Motor neuron (in vitro differentiated cells): ENCODE results near the gene BDKRB1. TPM values are rescaled to one million over a fixed set of nuclear protein-coding genes. Genes with fewer than 3 reads are reported as not detected.

Experiments
- ATAC-seq, 8 experiments: fragments of 200-7000 bp; cut with Tn5 transposase; replicated peaks in 6 of 8; 2 replicates each; pipeline ENCODE4 v1.8.0; 2021; ENCODE audit warnings: mild to moderate bottlenecking in 8 of 8, moderate library complexity in 8 of 8
- H3K27ac ChIP-seq, 2 donors: fragments of 250-450 bp; sonication (Bioruptor Pico); 2 replicates each; pipeline ENCODE4 v1.9.0; 2021; ENCODE audit warnings: antibody characterized with exemption in 2 of 2, mild to moderate bottlenecking in 2 of 2, moderate library complexity in 1 of 2
- H3K4me1 ChIP-seq, 2 donors: fragments of 250-450 bp; sonication (Bioruptor Pico); replicated peaks in 1 of 2; 2 replicates each; pipeline ENCODE4 v1.6.1; 2021; ENCODE audit warnings: antibody characterized with exemption in 2 of 2, mild to moderate bottlenecking in 2 of 2, moderate library complexity in 1 of 2
- H3K4me3 ChIP-seq, 5 donors: fragments of 250-450 bp; sonication (Bioruptor Pico); 2 replicates each; pipeline ENCODE4 v1.9.0; 2021; ENCODE audit warnings: antibody characterized with exemption in 5 of 5, mild to moderate bottlenecking in 5 of 5, moderate library complexity in 4 of 5
- WGBS, 10 experiments: fragments of 450-650 bp; shearing (Covaris generic); methylation state at CpG; one replicate each; pipeline ENCODE4 v1.0.0; 2022; 5-methylcytosine and 5-hydroxymethylcytosine counted together
- in situ Hi-C, 9 experiments: fragments of 400-800 bp; cut with MboI; loops; one replicate each; pipeline ENCODE4 v1.15.0; 2021; ENCODE audit warnings: low sequenced_read_pairs in 9 of 9, low pct_unique_long_range_greater_than_20kb in 2 of 9; ENCODE audit not compliant: unreplicated experiment in 9 of 9
- total RNA-seq, 8 experiments: library from RNA; unstranded; fragments of 300-600 nt; gene quantifications; 2 replicates each; pipeline versions ENCODE4 v1.2.3 to v1.2.4, GENCODE V29; 2022

BDKRB1 gene
- total RNA-seq, 8 experiments from 2014 or later: 0.19 to 4.7 (median 0.27) TPM; not detected in 1

DNA sequence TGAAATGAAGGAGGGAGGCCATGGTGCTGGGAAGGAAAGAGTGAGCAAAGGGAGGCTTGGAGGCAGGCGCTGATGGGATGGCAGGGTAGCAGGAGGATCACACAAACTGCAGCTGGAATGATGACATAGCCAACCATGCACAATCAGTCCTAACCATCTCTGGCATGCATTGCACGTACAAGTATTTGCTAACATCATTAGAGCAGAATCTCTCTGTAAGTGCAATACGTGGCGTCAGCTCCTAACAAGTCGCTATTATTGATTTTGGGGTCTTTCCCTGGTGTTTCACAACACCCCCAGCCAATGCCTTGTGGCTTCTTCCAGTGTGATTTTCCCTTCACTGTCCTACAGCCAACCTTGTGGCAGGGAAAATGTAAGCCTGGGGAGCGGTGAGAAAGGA lies 18.5 kb downstream of the BDKRB1 start:
- ATAC-seq: peak in 4 of 8 experiments; percentile 21 to 82 (median 49)
- peaks cover 10 to 13% of the 10 kb centered on the region in 2 donors for H3K4me1 ChIP-seq
- in situ Hi-C loops: loop anchor here (10.0 to 25.0 kb wide), 8 partner anchors 162 to 720 kb away; no protein-coding TSS in a partner anchor
- H3K27ac ChIP-seq: peak overlapping the region in 1 of 2 donors; percentile 24
- 56 to 96% (median 82%) methylated on average over 2 to 6 of the region's 6 CpGs; no CpG with 5 or more reads in 2 of the 10 experiments for WGBS, 10 experiments
- no peak overlapping the region for H3K4me3 ChIP-seq

DNA sequence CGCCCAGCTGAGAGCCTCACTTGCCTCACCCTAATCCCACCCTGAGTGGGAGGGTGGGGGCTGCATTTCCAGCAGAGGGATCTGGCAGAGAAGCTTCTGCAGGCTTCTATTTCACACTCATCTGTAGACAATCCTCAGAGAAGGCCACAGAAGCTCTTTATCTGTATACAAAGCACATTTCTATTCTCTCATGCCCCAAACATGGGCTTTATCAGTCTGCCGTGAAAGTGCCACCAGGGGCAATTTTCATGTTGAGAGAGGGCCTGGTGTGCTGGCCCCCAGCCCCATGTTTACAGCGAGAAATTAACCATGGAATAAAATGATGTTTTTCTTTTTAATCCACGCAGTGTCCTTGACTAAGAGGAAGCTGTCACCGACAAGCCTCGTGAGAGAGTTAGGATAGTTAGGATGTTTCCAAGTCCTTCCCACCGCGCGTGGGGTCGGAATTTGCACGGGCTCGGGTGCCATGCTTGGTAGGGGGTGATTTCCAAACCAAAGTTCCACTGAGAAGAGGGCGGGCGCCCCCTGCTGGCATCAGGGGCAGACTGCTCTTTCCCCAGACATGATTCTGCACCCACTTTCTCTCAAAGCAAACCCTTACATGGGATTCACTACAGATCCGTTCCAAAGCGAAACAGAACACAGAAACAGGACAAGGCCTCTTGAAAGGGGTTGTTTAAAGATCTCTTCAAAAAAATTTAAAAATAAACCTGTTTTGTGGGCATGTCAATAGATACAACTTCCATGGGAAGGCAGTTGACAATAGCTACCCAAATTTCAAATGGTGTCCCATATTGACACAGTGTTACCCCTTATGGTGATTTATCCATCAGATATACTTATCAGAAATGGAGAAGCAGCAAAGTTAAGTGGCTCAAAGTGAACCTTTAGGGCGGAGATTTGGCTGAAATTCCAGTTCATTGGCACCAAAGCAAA lies 19.4 kb downstream of the BDKRB1 start:
- in situ Hi-C loops: loop anchor here in 7 of 9 experiments (10.0 to 25.0 kb wide), 7 partner anchors 171 to 721 kb away; no protein-coding TSS in a partner anchor
- ATAC-seq: peak; percentile 58 to 93 (median 70)
- H3K4me1 ChIP-seq: peaks cover 10 to 13% of the 10 kb centered on the region in 2 donors
- 2 to 50% (median 25%) methylated on average over 2 to 16 of the region's 17 CpGs; no CpG with 5 or more reads in 1 of the 10 experiments for WGBS, 10 experiments
- no peak overlapping the region for H3K4me3 ChIP-seq
- no peak overlapping the region for H3K27ac ChIP-seq

GRCh38 chr14:96277890-96278289 lies 21.9 kb downstream of the BDKRB1 start:
- H3K4me1 ChIP-seq: peaks cover 10 to 13% of the 10 kb centered on the region in 2 donors
- no peak for ATAC-seq
- no peak overlapping the region for H3K27ac ChIP-seq
- no peak overlapping the region for H3K4me3 ChIP-seq
- 89 to 100% methylated on average over 1 of the region's 1 CpG; no CpG with 5 or more reads in 8 of the 10 experiments for WGBS, 10 experiments
- in situ Hi-C loops: loop anchor here in 7 of 9 experiments (10.0 to 25.0 kb wide), 7 partner anchors 173 to 723 kb away; no protein-coding TSS in a partner anchor

DNA sequence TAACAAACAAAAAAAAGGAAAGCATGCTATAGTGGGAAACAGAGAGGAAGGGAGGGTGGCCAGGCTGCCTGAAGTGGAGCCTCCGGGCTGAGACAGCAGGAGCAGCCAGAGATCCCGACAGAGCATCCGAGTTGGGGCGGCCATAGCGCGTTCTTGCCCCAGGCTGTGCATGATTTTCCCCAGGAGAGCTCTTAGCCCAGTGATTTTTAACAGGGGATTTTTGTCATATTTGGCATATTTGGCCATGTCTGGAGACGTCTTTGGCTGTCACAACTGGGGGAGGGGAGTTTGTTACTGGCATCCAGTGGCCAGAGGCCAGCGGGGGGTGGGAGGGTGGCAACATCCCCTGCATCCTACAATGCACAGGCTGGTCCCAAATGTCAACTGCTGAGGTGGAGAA lies 23.6 kb downstream of the BDKRB1 start:
- no peak for ATAC-seq
- in situ Hi-C loops: loop anchor here in 7 of 9 experiments (10.0 to 25.0 kb wide), 7 partner anchors 175 to 725 kb away; no protein-coding TSS in a partner anchor
- no peak overlapping the region for H3K4me3 ChIP-seq

GRCh38 chr14:96280104-96280503 lies 24.1 kb downstream of the BDKRB1 start:
- no peak for ATAC-seq
- no peak overlapping the region for H3K4me3 ChIP-seq
- WGBS, 10 experiments: 71 to 100% (median 100%) methylated on average over 1 to 2 of the region's 2 CpGs; no CpG with 5 or more reads in 3 of the 10 experiments
- no peak overlapping the region for H3K27ac ChIP-seq
- in situ Hi-C loops: loop anchor here in 2 of 9 experiments (25.0 kb wide), 2 partner anchors 268 to 718 kb away; no protein-coding TSS in a partner anchor
- peaks cover 3 to 6% of the 10 kb centered on the region in 2 donors for H3K4me1 ChIP-seq

More for the DNA sequence above, 23.6 kb downstream of the BDKRB1 start:
- Histone ChIP-seq H3K4me1 (peaks cover 9 to 11% of the 10 kb centered on the region in 2 donors), H3K27ac (no peak overlapping the region)
- WGBS, 10 experiments: 82 to 100% (median 84%) methylated on average over 1 to 5 of the region's 8 CpGs; no CpG with 5 or more reads in 6 of the 10 experiments

- in situ Hi-C loops: loop anchor here in 2 of 9 experiments (25.0 kb wide), 2 partner anchors 269 to 719 kb away; no protein-coding TSS in a partner anchor
- H3K27ac ChIP-seq: no peak overlapping the region
- no peak overlapping the region for H3K4me3 ChIP-seq
- WGBS, 10 experiments: 54 to 94% (median 80%) methylated on average over 2 to 4 of the region's 4 CpGs; no CpG with 5 or more reads in 3 of the 10 experiments
- ATAC-seq: peak in 1 of 8 experiments; percentile 44
- H3K4me1 ChIP-seq: no peaks in the 10 kb centered on the region
Observed at GRCh38 chr14:96281486-96281885, 25.5 kb downstream of the BDKRB1 start.

- H3K27ac ChIP-seq: no peak overlapping the region
Observed at GRCh38 chr14:96284008-96284407, 28.0 kb downstream of the BDKRB1 start.

GRCh38 chr14:96284430-96284829 lies 28.4 kb downstream of the BDKRB1 start:
- Histone ChIP-seq H3K4me1 (no peaks in the 10 kb centered on the region), H3K4me3 (no peak overlapping the region), H3K27ac (no peak overlapping the region)
- 33 to 100% (median 95%) methylated on average over 1 of the region's 1 CpG; no CpG with 5 or more reads in 2 of the 10 experiments for WGBS, 10 experiments
- in situ Hi-C loops: loop anchor here in 2 of 9 experiments (25.0 kb wide), 2 partner anchors 272 to 722 kb away; no protein-coding TSS in a partner anchor
- ATAC-seq: no peak

More at GRCh38 chr14:96284008-96284407, 28.0 kb downstream of the BDKRB1 start:
- H3K4me3 ChIP-seq: no peak overlapping the region
- no peak for ATAC-seq
- H3K4me1 ChIP-seq: no peaks in the 10 kb centered on the region
- 85 to 100% (median 95%) methylated on average over 2 to 9 of the region's 9 CpGs; no CpG with 5 or more reads in 1 of the 10 experiments for WGBS, 10 experiments
- in situ Hi-C loops: loop anchor here in 2 of 9 experiments (25.0 kb wide), 2 partner anchors 272 to 722 kb away; no protein-coding TSS in a partner anchor

DNA sequence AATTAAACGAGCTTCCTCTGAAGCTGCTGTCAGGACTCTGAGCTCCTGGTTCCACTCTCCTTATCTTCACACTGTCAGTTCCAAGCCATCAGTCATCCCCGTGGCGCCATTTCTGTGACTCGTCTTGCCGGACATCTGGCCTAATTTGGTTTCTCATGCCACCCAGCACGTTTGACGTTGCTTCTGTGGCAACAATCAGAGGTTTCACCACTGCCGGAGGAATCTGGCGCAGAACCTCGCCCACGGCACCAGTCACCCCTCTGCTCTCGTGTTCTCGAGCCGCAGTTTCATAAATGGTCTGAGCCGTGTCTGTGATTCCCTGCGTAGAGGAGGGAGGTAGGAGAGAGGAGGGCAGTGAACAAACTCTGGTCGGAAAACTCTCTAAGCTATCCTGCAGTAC lies 29.7 kb downstream of the BDKRB1 start:
- Histone ChIP-seq H3K4me3 (no peak overlapping the region), H3K4me1 (no peaks in the 10 kb centered on the region), H3K27ac (no peak overlapping the region)
- 20 to 97% (median 87%) methylated on average over 2 to 16 of the region's 17 CpGs; no CpG with 5 or more reads in 3 of the 10 experiments for WGBS, 10 experiments
- in situ Hi-C loops: loop anchor here in 2 of 9 experiments (25.0 kb wide), 2 partner anchors 273 to 723 kb away; no protein-coding TSS in a partner anchor
- ATAC-seq: no peak

DNA sequence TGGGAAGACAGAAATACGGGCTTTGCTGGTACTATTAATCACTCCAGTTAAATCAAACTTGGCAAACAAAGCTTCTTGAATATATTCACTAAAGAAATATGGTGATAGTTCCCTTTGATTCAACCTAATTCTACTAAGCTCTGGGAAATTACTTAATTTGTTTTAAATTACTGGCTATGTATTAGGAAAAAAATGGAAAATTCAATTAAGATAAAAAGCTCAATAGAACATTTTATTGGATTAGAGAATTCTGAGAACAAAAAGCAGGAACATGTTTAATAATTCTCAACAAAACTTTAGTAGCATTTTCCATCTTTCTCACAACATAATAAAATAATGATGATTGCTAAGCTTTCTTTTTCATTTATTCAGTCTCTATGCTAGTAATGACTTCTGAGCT lies 30.2 kb downstream of the BDKRB1 start:
- Histone ChIP-seq H3K4me1 (no peaks in the 10 kb centered on the region), H3K4me3 (no peak overlapping the region), H3K27ac (no peak overlapping the region)
- no peak for ATAC-seq
- WGBS, 10 experiments: 50 to 100% (median 74%) methylated on average over 1 of the region's 1 CpG; no CpG with 5 or more reads in 2 of the 10 experiments
- in situ Hi-C loops: loop anchor here in 2 of 9 experiments (25.0 kb wide), 2 partner anchors 274 to 724 kb away; no protein-coding TSS in a partner anchor

GRCh38 chr14:96287856-96288255 lies 31.8 kb downstream of the BDKRB1 start:
- Histone ChIP-seq H3K27ac (no peak overlapping the region), H3K4me3 (no peak overlapping the region), H3K4me1 (no peaks in the 10 kb centered on the region)
- no peak for ATAC-seq
- in situ Hi-C loops: loop anchor here in 2 of 9 experiments (25.0 kb wide), 2 partner anchors 276 to 726 kb away; no protein-coding TSS in a partner anchor
- WGBS, 10 experiments: 100% methylated on average over 1 of the region's 1 CpG; no CpG with 5 or more reads in 6 of the 10 experiments

- Histone ChIP-seq H3K27ac (no peak overlapping the region), H3K4me1 (no peaks in the 10 kb centered on the region), H3K4me3 (no peak overlapping the region)
- 60 to 92% (median 81%) methylated on average over 3 to 7 of the region's 7 CpGs; no CpG with 5 or more reads in 2 of the 10 experiments for WGBS, 10 experiments
- in situ Hi-C loops: loop anchor here in 4 of 9 experiments (10.0 to 25.0 kb wide), 4 partner anchors 111 to 732 kb away; no protein-coding TSS in a partner anchor
- ATAC-seq: no peak
Observed at GRCh38 chr14:96294246-96294645, 38.2 kb downstream of the BDKRB1 start.
